Neural cell (in vitro differentiated cells): ENCODE measurements around the gene C5. TPM values are rescaled to one million over a fixed set of nuclear protein-coding genes. Genes with fewer than 3 reads are reported as not detected.
"Not testable (repeated sequence)": the region's sequence is repeated elsewhere in the genome, so short reads cannot be mapped to it uniquely, and the experiment has no call there.

Experiments
- H2AFZ ChIP-seq: fragments of 200-600, 300-800 bp; sonication (generic), shearing (Covaris generic); 2 replicates; pipeline ENCODE4 v1.6.0; 2014; ENCODE audit warnings: low read depth, mild to moderate bottlenecking, antibody characterized with exemption, low read length, moderate library complexity
- H3F3A ChIP-seq: fragments of 200-600 bp; shearing (Covaris generic); 2 replicates; pipeline ENCODE4 v1.6.1; 2016; ENCODE audit warnings: mild to moderate bottlenecking, moderate library complexity, mixed read lengths, antibody characterized with exemption, low read length; ENCODE audit not compliant: insufficient read depth, poor library complexity, severe bottlenecking
- H3K27ac ChIP-seq: fragments of 200-600, 300-800 bp; sonication (generic), shearing (Covaris generic); 2 replicates; pipeline ENCODE4 v1.5.1; 2014; ENCODE audit warnings: mild to moderate bottlenecking, low read length, moderate library complexity
- H3K27me3 ChIP-seq: fragments of 300-800, 200-600 bp; sonication (generic), shearing (Covaris generic); 2 replicates; pipeline ENCODE4 v1.6.0; 2014; ENCODE audit warnings: mild to moderate bottlenecking, low read depth, low read length, moderate library complexity; ENCODE audit not compliant: insufficient read depth
- H3K36me3 ChIP-seq: fragments of 300-800, 200-600 bp; sonication (generic), shearing (Covaris generic); 2 replicates; pipeline ENCODE4 v1.5.1; 2014; ENCODE audit warnings: mild to moderate bottlenecking, antibody characterized with exemption, low read length, moderate library complexity; ENCODE audit not compliant: insufficient read depth
- H3K4me2 ChIP-seq: fragments of 300-800, 200-600 bp; sonication (generic), shearing (Covaris generic); 2 replicates; pipeline ENCODE4 v1.6.0; 2014; ENCODE audit warnings: mild to moderate bottlenecking, low read length
- H3K4me3 ChIP-seq: fragments of 300-800, 200-600 bp; sonication (generic), shearing (Covaris generic); 2 replicates; pipeline ENCODE4 v1.5.1; 2014; ENCODE audit warnings: mild to moderate bottlenecking, low read length, moderate library complexity
- H3K79me2 ChIP-seq: fragments of 200-600 bp; shearing (Covaris generic); replicated peaks from 2 replicates; pipeline ENCODE4 v1.6.0; 2014; ENCODE audit warnings: mild to moderate bottlenecking, low read length, moderate library complexity; ENCODE audit not compliant: insufficient read depth
- H3K9ac ChIP-seq: fragments of 300-800, 200-600 bp; sonication (generic), shearing (Covaris generic); 2 replicates; pipeline ENCODE4 v1.6.1; 2016; ENCODE audit warnings: mild to moderate bottlenecking, low read length, mixed read lengths
- H3K9me2 ChIP-seq: fragments of 200-600 bp; shearing (Covaris generic); 2 replicates; pipeline ENCODE4 v1.6.1; 2016; ENCODE audit warnings: mild to moderate bottlenecking, low read length, mixed read lengths; ENCODE audit not compliant: insufficient read depth
- H3K9me3 ChIP-seq: fragments of 200-600, 300-800 bp; sonication (generic), shearing (Covaris generic); 2 replicates; pipeline ENCODE4 v1.6.1; 2016; ENCODE audit warnings: mild to moderate bottlenecking, mixed run types, low read length, moderate library complexity, mixed read lengths
- H4K20me1 ChIP-seq: fragments of 200-600 bp; shearing (Covaris generic); 2 replicates; pipeline ENCODE4 v1.6.1; 2016; ENCODE audit warnings: mild to moderate bottlenecking, mixed run types; ENCODE audit not compliant: insufficient read depth
- CTCF ChIP-seq: fragments of 450-650 bp; IDR thresholded peaks from 2 replicates; pipeline ENCODE4 v1.5.1; 2014; ENCODE audit warnings: antibody characterized with exemption, mild to moderate bottlenecking, moderate library complexity; ENCODE audit not compliant: poor library complexity, severe bottlenecking
- EP300 ChIP-seq: fragments of 450-650 bp; conservative IDR thresholded peaks from 2 replicates; pipeline ENCODE4 v1.6.1; 2014; ENCODE audit warnings: antibody characterized with exemption, mild to moderate bottlenecking, moderate library complexity; ENCODE audit not compliant: poor library complexity, severe bottlenecking
- EZH2 ChIP-seq: fragments of 200-600, 300-800 bp; shearing (Covaris generic), sonication (generic); IDR thresholded peaks from 2 replicates; pipeline ENCODE4 v1.6.1; 2014; ENCODE audit warnings: antibody characterized with exemption, low read length, borderline replicate concordance, mild to moderate bottlenecking; ENCODE audit not compliant: insufficient read depth, poor library complexity, severe bottlenecking
- MXI1 ChIP-seq: fragments of 450-650 bp; conservative IDR thresholded peaks from 2 replicates; pipeline ENCODE4 v1.6.1; 2014; ENCODE audit warnings: antibody characterized with exemption, mild to moderate bottlenecking; ENCODE audit not compliant: poor library complexity, severe bottlenecking
- POLR2AphosphoS5 ChIP-seq: IDR thresholded peaks from 2 replicates; pipeline ENCODE4 v1.6.1; 2012
- RAD21 ChIP-seq: fragments of 450-650 bp; conservative IDR thresholded peaks from 2 replicates; pipeline ENCODE4 v1.6.1; 2014; ENCODE audit warnings: antibody characterized with exemption, mild to moderate bottlenecking, moderate library complexity
- SMC3 ChIP-seq: fragments of 450-650 bp; conservative IDR thresholded peaks from 2 replicates; pipeline ENCODE4 v1.6.1; 2014; ENCODE audit warnings: antibody characterized with exemption, mild to moderate bottlenecking, moderate library complexity; ENCODE audit not compliant: poor library complexity
- TAF1 ChIP-seq: IDR thresholded peaks from 2 replicates; pipeline ENCODE4 v1.6.1; 2012; ENCODE audit warnings: low read depth
- polyA plus RNA-seq: library from polyadenylated mRNA; depleted of rRNA; stranded (reverse); fragments of >200 nt; gene quantifications from 2 replicates; pipeline ENCODE4 v1.2.3, GENCODE V29; 2014
- TF ChIP-seq, protein P1 (sequence below): IDR thresholded peaks from 2 replicates; pipeline ENCODE4 v1.6.1; 2012; ENCODE audit warnings: borderline replicate concordance

Gene C5
- polyA plus RNA-seq, 1 donor from 2014 or later = 3.8 TPM

GRCh38 chr9:121034529-121034928, 15.5 kb downstream of the C5 start:
- Histone ChIP-seq H3K79me2 (no peaks in the 10 kb centered on the region), H3K9ac (no peak overlapping the region), H3K27me3 (no peaks in the 10 kb centered on the region), H2AFZ (no peak overlapping the region), H3K27ac (no peak overlapping the region), H3K4me2 (no peak overlapping the region), H3K4me3 (no peak overlapping the region), H3K9me2 (no peaks in the 10 kb centered on the region), H3K36me3 (no peaks in the 10 kb centered on the region), H3F3A (no peaks in the 10 kb centered on the region), H3K9me3 (no peaks in the 10 kb centered on the region), H4K20me1 (no peaks in the 10 kb centered on the region)
- TF ChIP-seq POLR2AphosphoS5 (no peak), TAF1 (no peak), SMC3 (no peak), RAD21 (no peak), CTCF (no peak), EZH2 (no peak), MXI1 (no peak), EP300 (no peak)
- TF ChIP-seq, protein P1, sequence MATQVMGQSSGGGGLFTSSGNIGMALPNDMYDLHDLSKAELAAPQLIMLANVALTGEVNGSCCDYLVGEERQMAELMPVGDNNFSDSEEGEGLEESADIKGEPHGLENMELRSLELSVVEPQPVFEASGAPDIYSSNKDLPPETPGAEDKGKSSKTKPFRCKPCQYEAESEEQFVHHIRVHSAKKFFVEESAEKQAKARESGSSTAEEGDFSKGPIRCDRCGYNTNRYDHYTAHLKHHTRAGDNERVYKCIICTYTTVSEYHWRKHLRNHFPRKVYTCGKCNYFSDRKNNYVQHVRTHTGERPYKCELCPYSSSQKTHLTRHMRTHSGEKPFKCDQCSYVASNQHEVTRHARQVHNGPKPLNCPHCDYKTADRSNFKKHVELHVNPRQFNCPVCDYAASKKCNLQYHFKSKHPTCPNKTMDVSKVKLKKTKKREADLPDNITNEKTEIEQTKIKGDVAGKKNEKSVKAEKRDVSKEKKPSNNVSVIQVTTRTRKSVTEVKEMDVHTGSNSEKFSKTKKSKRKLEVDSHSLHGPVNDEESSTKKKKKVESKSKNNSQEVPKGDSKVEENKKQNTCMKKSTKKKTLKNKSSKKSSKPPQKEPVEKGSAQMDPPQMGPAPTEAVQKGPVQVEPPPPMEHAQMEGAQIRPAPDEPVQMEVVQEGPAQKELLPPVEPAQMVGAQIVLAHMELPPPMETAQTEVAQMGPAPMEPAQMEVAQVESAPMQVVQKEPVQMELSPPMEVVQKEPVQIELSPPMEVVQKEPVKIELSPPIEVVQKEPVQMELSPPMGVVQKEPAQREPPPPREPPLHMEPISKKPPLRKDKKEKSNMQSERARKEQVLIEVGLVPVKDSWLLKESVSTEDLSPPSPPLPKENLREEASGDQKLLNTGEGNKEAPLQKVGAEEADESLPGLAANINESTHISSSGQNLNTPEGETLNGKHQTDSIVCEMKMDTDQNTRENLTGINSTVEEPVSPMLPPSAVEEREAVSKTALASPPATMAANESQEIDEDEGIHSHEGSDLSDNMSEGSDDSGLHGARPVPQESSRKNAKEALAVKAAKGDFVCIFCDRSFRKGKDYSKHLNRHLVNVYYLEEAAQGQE = no peak

GRCh38 chr9:121029469-121029868, 20.6 kb downstream of the C5 start:
- H3K9ac ChIP-seq = no peak overlapping the region
- H3K9me3 ChIP-seq = no peaks in the 10 kb centered on the region
- H3K4me2 ChIP-seq = no peak overlapping the region
- no peak overlapping the region for H3K27ac ChIP-seq
- no peak for TF ChIP-seq SMC3
- no peaks in the 10 kb centered on the region for H3F3A ChIP-seq
- H2AFZ ChIP-seq = no peak overlapping the region
- no peak overlapping the region for H3K4me3 ChIP-seq
- H3K9me2 ChIP-seq = no peaks in the 10 kb centered on the region
- H4K20me1 ChIP-seq = no peaks in the 10 kb centered on the region
- H3K27me3 ChIP-seq = no peaks in the 10 kb centered on the region
- H3K79me2 ChIP-seq = no peaks in the 10 kb centered on the region
- no peaks in the 10 kb centered on the region for H3K36me3 ChIP-seq

DNA sequence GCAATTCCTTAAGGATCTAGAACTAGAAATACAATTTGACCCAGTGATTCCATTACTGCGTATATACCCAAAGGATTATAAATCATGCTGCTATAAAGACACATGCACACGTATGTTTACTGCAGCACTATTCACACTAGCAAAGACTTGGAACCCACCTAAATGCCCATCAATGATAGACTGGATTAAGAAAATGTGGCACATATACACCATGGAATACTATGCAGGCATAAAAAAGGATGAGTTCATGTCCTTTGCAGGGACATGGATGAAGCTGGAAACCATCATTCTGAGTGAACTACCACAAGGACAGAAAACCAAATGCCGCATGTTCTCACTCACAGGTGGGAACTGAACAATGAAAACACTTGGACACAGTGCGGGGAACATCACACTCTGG, 21.8 kb downstream of the C5 start:
- not testable (repeated sequence) for H3K9ac ChIP-seq, H3K27me3 ChIP-seq, H3K9me3 ChIP-seq, H3K79me2 ChIP-seq, H4K20me1 ChIP-seq, H3K36me3 ChIP-seq, H3K4me2 ChIP-seq, H3K27ac ChIP-seq, H2AFZ ChIP-seq, H3K9me2 ChIP-seq, H3K4me3 ChIP-seq, H3F3A ChIP-seq
